GM20000 (cell line): ENCODE results near the gene ST3GAL3.

Experiments used
- DNase-seq: peaks from one replicate; pipeline ENCODE4 v3.0.0; 2012; ENCODE audit warnings: low spot score
- TF ChIP-seq, protein P1 (sequence below): IDR thresholded peaks from 2 replicates; pipeline ENCODE4 v1.5.1; 2012; ENCODE audit warnings: mild to moderate bottlenecking, control low read depth; ENCODE audit errors: extremely low read depth, missing control alignments

Gene ST3GAL3

DNA sequence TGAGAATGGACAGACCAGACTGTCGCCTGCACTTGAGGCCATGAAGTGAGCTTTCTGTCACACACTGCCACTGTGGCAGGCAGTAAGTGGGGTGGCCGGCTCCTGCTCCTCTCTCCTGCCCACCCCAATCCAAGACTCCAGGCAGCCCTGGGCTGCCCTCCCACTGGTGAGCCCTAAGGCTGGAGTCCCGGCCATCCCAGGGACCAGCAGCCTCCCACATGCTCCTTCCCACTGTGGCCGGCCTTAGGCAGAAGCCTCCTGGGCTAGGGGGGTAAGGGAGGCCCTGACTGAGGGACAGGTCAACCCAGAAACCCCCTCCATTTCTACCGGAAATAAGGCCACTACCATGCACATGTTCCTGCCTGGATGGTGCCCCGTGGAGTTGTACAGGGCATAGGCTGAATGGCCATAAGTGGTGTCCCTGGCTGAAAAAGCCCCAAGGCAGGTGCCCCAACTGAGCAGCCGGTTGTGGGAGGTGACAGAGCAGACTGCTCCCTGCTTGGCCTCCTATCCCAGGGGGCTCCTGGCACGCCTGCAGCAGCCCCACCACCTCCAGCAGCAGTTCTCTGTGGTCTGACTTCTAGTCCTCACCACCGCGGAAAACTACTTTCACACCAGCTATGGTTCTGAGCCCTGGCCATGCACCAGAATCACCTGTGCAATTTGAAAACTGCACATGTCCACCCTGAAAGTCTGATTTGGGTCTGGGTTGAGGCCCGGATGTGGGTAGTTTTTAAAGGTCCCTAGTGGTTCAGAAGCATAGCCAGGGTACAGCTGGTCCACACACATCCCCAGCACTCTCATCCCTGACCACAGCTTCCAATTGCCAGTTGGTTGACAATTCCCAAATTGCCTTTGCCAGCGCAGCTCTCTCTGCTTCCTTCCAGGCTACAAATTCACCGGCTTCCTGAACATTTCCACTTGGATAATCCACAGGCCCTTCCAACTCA is 224.7 kb downstream of the ST3GAL3 start:
- no peak for DNase-seq
- TF ChIP-seq, protein P1, sequence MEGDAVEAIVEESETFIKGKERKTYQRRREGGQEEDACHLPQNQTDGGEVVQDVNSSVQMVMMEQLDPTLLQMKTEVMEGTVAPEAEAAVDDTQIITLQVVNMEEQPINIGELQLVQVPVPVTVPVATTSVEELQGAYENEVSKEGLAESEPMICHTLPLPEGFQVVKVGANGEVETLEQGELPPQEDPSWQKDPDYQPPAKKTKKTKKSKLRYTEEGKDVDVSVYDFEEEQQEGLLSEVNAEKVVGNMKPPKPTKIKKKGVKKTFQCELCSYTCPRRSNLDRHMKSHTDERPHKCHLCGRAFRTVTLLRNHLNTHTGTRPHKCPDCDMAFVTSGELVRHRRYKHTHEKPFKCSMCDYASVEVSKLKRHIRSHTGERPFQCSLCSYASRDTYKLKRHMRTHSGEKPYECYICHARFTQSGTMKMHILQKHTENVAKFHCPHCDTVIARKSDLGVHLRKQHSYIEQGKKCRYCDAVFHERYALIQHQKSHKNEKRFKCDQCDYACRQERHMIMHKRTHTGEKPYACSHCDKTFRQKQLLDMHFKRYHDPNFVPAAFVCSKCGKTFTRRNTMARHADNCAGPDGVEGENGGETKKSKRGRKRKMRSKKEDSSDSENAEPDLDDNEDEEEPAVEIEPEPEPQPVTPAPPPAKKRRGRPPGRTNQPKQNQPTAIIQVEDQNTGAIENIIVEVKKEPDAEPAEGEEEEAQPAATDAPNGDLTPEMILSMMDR, result no peak

DNA sequence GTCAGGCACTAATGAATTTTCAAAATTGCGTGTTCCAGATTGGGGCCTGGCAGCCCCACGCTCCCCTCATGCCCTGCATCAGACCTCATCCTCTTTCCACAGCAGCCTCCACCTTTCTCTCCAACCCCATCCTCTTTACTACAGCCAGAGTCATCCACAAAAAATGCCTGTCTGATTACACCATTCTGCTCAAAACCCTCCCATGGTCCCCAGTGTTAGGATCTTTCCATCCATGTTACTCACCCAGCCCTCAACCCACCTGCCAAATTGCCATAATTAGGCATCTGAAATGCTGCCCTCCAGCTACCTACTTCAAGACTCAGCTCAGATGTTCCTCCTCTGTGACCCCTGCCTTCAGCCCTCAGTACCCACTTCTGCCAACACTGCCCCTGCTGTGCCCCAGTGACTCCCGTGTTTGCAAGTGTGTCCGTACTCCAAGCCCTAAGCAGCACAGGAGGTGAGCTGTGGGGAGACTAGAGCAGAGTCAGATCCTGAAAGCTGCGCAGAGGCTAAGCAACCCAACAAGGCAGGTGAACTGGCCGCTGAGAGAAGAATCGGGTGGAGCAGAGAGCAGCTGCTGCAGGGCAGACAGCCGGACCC is 225.6 kb downstream of the ST3GAL3 start:
- DNase-seq, result no peak
- TF ChIP-seq, protein P1, result no peak

DNA sequence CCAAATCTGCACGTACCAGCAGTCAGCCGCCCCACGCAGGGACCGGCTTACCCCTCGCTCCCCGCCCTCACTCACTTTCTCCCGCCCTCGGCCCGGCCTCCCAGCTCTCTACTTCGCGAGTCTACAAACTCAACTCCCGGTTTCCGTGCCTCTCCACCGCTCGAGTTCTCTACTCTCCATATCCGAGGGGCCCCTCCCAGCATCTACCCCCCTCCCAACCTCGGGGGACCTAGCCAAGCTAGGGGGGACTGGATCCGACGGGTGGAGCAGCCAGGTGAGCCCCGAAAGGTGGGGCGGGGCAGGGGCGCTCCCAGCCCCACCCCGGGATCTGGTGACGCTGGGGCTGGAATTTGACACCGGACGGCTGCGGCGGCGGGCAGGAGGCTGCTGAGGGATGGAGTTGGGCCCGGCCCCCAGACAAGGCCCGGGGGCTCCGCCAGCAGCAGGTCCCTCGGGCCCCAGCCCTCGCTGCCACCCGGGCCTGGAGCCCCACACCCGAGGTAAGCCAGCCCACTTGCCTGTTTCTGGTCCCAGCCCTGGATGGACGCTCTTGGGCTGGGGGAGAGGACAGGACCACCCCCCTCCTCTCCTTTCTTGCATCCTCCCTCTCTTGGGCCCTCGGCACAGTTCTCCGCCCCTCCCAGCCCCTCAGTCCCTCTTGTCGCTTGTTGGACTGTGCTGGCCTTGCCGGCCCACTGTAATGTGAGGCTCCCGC is 226.2 kb downstream of the ST3GAL3 start, which contains the start of gene ARTN:
ARTN (plus strand) TSS at position 416 of the 715 bp plus-strand sequence. CDS start 1,856 bp downstream, outside the sequence.
- TF ChIP-seq, protein P1, result no peak
- DNase-seq, result no peak

DNA sequence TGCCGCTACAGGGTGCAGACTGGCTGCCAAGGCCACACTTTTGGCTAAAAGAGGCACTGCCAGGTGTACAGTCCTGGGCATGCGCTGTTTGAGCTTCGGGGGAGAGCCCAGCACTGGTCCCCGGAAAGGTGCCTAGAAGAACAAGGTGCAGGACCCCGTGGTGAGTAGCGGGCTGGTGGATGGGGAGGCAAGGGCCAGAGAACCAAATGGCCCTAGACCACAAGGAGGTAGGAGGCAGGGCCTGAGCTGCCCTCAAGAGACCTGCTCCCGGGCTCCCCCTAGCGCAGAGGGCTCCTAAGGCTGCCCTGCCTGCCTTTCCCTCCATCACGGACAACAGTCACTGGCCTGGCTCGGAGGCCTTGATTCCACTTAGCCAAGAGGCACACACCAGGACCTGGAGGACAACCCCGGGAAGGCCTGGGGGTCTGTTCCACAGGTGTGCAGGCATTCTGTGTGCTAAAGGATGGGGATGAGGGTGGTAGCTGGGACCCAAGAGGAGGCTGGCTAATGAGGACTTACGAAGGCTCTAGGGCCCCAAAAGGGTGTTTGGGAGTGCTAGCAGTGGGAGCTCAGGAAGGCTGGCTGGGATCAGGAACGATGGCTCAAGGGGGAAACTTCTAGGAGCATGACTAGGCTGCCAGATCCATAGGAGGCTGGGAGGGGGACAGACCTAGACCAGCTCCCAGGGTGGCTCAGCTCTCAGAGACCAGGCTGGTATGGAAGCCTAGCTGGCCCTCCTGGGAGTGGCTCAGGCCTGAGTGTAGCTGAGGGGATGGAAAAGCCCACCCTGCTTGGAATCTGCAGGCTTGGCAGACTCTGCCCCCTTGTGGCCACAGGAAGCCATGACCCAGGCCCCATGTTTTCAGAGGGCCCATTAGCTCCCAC is 227.0 kb downstream of the ST3GAL3 start:
- peak; percentile 93 for DNase-seq
- TF ChIP-seq, protein P1, result peak; percentile 83

DNA sequence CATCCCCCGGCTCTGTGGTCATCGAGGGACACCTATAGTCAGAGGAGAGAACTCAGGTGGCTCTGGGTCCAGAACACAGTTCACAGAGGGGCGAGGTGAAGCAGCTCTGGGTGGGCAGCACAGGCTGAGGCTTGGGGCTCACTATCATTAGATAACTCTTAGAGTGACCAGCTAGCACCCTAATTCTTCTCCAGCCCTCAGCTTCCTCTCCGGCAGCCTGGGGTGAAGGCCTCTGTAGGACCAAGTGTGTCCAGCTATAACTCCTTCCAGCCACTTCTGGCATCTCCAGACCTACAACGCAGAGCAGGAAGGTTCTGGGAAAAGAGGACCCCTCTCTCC is 227.6 kb downstream of the ST3GAL3 start:
- DNase-seq, result no peak
- TF ChIP-seq, protein P1, result no peak

DNA sequence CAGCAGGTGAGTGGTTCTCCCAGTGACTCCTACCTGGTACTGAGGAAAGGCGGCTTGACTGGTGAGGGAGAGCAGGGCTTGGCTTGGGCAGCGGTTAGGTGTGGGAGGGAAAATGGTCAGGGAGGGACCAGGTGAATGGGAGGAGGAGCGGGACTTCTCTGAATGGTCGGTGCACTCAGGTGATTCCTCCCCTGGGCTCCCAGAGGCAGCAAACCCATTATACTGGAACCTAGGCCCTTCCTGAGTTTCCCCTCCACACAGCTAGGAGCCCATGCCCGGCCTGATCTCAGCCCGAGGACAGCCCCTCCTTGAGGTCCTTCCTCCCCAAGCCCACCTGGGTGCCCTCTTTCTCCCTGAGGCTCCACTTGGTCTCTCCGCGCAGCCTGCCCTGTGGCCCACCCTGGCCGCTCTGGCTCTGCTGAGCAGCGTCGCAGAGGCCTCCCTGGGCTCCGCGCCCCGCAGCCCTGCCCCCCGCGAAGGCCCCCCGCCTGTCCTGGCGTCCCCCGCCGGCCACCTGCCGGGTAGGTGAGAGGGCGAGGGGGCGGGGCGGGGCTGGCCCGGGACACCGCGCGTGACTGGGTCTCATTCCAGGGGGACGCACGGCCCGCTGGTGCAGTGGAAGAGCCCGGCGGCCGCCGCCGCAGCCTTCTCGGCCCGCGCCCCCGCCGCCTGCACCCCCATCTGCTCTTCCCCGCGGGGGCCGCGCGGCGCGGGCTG is 228.5 kb downstream of the ST3GAL3 start:
- DNase-seq, result peak; percentile 53

More for the DNA sequence above, 228.5 kb downstream of the ST3GAL3 start:
- TF ChIP-seq, protein P1, result no peak
